ENCODE results near the gene TEKT2. TPM values are rescaled to one million over a fixed set of nuclear protein-coding genes. Genes with fewer than 3 reads are reported as not detected.

TEKT2 gene
- total RNA-seq, 2 donors from 2014 or later: 1.3 to 1.6 TPM

- Histone ChIP-seq H3K4me3 (no peak overlapping the region), H3K36me3 (replicated peaks in 1 of 2; ENCODE audit: insufficient read depth in 1 of 2, low read depth in 2 of 2) (no peaks in the 10 kb centered on the region), H3K9me3 (no peaks in the 10 kb centered on the region), H3K27me3 (no peaks in the 10 kb centered on the region), H3K27ac (no peak overlapping the region), H3K4me1 (no peaks in the 10 kb centered on the region)
- 68 to 80% methylated on average over 9 of the region's 9 CpGs for WGBS, 2 donors
- intact Hi-C loops (cut with DNase I): no loop called here
- TF ChIP-seq, protein P1, sequence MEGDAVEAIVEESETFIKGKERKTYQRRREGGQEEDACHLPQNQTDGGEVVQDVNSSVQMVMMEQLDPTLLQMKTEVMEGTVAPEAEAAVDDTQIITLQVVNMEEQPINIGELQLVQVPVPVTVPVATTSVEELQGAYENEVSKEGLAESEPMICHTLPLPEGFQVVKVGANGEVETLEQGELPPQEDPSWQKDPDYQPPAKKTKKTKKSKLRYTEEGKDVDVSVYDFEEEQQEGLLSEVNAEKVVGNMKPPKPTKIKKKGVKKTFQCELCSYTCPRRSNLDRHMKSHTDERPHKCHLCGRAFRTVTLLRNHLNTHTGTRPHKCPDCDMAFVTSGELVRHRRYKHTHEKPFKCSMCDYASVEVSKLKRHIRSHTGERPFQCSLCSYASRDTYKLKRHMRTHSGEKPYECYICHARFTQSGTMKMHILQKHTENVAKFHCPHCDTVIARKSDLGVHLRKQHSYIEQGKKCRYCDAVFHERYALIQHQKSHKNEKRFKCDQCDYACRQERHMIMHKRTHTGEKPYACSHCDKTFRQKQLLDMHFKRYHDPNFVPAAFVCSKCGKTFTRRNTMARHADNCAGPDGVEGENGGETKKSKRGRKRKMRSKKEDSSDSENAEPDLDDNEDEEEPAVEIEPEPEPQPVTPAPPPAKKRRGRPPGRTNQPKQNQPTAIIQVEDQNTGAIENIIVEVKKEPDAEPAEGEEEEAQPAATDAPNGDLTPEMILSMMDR (IDR thresholded peaks at IDR 0.05): no peak
- no peak for TF ChIP-seq POLR2A (IDR thresholded peaks at IDR 0.05)
- ATAC-seq (no peak), DNase-seq (no peak)
Observed at GRCh38 chr1:36112823-36113222, 28.9 kb downstream of the TEKT2 start.

- ATAC-seq (no peak), DNase-seq (no peak)
- WGBS, 2 donors: 63 to 71% methylated on average over 5 of the region's 5 CpGs
- Histone ChIP-seq H3K4me1 (no peaks in the 10 kb centered on the region), H3K27me3 (no peaks in the 10 kb centered on the region), H3K36me3 (replicated peaks in 1 of 2; ENCODE audit: insufficient read depth in 1 of 2, low read depth in 2 of 2) (no peaks in the 10 kb centered on the region), H3K4me3 (no peak overlapping the region), H3K27ac (no peak overlapping the region), H3K9me3 (no peaks in the 10 kb centered on the region)
- no peak for TF ChIP-seq POLR2A (IDR thresholded peaks at IDR 0.05)
- TF ChIP-seq, protein P1 (IDR thresholded peaks at IDR 0.05): no peak
- intact Hi-C loops (cut with DNase I): no loop called here
Observed at GRCh38 chr1:36114371-36114770, 30.5 kb downstream of the TEKT2 start.

GRCh38 chr1:36115200-36115669, 31.3 kb downstream of the TEKT2 start:
- Histone ChIP-seq H3K4me3 (no peak overlapping the region), H3K27me3 (no peaks in the 10 kb centered on the region), H3K36me3 (replicated peaks in 1 of 2; ENCODE audit: insufficient read depth in 1 of 2, low read depth in 2 of 2) (no peaks in the 10 kb centered on the region), H3K27ac (no peak overlapping the region), H3K4me1 (no peaks in the 10 kb centered on the region), H3K9me3 (no peaks in the 10 kb centered on the region)
- no peak for TF ChIP-seq POLR2A (IDR thresholded peaks at IDR 0.05)
- TF ChIP-seq, protein P1 (IDR thresholded peaks at IDR 0.05): no peak
- WGBS, 2 donors: 46 to 65% methylated on average over 6 to 18 of the region's 18 CpGs
- DNase-seq (no peak), ATAC-seq (peak; percentile 49)
- intact Hi-C loops (cut with DNase I): no loop called here

GRCh38 chr1:36115931-36116330, 32.0 kb downstream of the TEKT2 start:
- ATAC-seq (no peak), DNase-seq (no peak)
- TF ChIP-seq, protein P1 (IDR thresholded peaks at IDR 0.05): no peak
- H3K9me3 ChIP-seq: no peaks in the 10 kb centered on the region
- no peak overlapping the region for H3K27ac ChIP-seq
- H3K36me3 ChIP-seq (replicated peaks in 1 of 2; ENCODE audit: insufficient read depth in 1 of 2, low read depth in 2 of 2): no peaks in the 10 kb centered on the region
- WGBS, 2 donors: 54 to 64% methylated on average over 5 of the region's 5 CpGs
- intact Hi-C loops (cut with DNase I): no loop called here
- no peak overlapping the region for H3K4me3 ChIP-seq
- H3K4me1 ChIP-seq: no peaks in the 10 kb centered on the region
- H3K27me3 ChIP-seq: no peaks in the 10 kb centered on the region

GRCh38 chr1:36116901-36117300, 33.0 kb downstream of the TEKT2 start:
- H3K27me3 ChIP-seq: no peaks in the 10 kb centered on the region

More at GRCh38 chr1:36116901-36117300, 33.0 kb downstream of the TEKT2 start:
- no peak overlapping the region for H3K4me3 ChIP-seq
- H3K4me1 ChIP-seq: no peaks in the 10 kb centered on the region
- no peak for ATAC-seq
- intact Hi-C loops (cut with DNase I): no loop called here
- no peak for DNase-seq
- H3K27ac ChIP-seq: no peak overlapping the region
- WGBS, 2 donors: 75 to 86% methylated on average over 2 to 5 of the region's 5 CpGs
- no peaks in the 10 kb centered on the region for H3K36me3 ChIP-seq (replicated peaks in 1 of 2; ENCODE audit: insufficient read depth in 1 of 2, low read depth in 2 of 2)
- TF ChIP-seq, protein P1 (IDR thresholded peaks at IDR 0.05): no peak
- no peak for TF ChIP-seq POLR2A (IDR thresholded peaks at IDR 0.05)
- no peaks in the 10 kb centered on the region for H3K9me3 ChIP-seq
